Testis (tissue), 2 donors: ENCODE data around the gene STX18.

Experiments used
- POLR2A ChIP-seq: fragments of 450-650 bp; IDR thresholded peaks from one replicate; pipeline ENCODE4 v1.6.1; 2017; ENCODE audit warnings: antibody characterized with exemption, mild to moderate bottlenecking, moderate library complexity
- TF ChIP-seq, protein P1 (sequence below), 3 experiments: fragments of 450-650 bp in 2 of 3; fragments of 200-600 bp in 1 of 3; sonication (generic) in 1 of 3; IDR thresholded peaks; one replicate each; pipeline ENCODE4 v1.5.1; 2016 to 2019; ENCODE audit warnings: antibody characterized with exemption in 3 of 3, mild to moderate bottlenecking in 2 of 3, moderate library complexity in 1 of 3

DNA sequence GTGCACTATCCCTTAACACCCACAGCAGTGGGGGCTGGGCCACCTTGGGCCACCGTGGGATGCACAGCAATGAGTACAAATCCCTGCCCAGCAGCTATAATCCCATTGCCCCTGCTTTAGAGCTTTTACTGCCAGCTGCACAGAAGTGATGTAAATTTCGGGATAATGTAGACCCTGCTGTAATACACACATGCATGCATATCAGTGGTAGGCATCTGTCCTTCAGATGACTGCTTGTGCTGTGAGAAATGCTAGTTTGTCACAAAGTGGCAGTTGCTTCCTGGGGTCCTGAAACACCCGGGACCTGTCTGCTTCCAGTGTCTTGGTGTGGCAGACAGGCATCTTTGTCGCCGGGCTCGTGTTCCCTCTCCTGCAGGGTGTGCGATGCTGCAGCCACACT lies 140.8 kb downstream of the STX18 start:
- TF ChIP-seq, protein P1, sequence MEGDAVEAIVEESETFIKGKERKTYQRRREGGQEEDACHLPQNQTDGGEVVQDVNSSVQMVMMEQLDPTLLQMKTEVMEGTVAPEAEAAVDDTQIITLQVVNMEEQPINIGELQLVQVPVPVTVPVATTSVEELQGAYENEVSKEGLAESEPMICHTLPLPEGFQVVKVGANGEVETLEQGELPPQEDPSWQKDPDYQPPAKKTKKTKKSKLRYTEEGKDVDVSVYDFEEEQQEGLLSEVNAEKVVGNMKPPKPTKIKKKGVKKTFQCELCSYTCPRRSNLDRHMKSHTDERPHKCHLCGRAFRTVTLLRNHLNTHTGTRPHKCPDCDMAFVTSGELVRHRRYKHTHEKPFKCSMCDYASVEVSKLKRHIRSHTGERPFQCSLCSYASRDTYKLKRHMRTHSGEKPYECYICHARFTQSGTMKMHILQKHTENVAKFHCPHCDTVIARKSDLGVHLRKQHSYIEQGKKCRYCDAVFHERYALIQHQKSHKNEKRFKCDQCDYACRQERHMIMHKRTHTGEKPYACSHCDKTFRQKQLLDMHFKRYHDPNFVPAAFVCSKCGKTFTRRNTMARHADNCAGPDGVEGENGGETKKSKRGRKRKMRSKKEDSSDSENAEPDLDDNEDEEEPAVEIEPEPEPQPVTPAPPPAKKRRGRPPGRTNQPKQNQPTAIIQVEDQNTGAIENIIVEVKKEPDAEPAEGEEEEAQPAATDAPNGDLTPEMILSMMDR (IDR thresholded peaks at IDR 0.05): no peak
- no peak for TF ChIP-seq POLR2A
